GM19438 (cell line): Measurements from ENCODE around the gene P2RX3.
A peak's percentile ranks its signal among the peaks of the same experiment; 100 is the strongest.
"Not testable (repeated sequence)": the region's sequence is repeated elsewhere in the genome, so short reads cannot be mapped to it uniquely, and the experiment has no call there.

Experiments
- ATAC-seq: cut with Tn5 transposase; IDR thresholded peaks from one replicate; pipeline ENCODE4 v1.9.1; 2021; ENCODE audit warnings: low read depth; ENCODE audit not compliant: unreplicated experiment

Gene P2RX3

DNA sequence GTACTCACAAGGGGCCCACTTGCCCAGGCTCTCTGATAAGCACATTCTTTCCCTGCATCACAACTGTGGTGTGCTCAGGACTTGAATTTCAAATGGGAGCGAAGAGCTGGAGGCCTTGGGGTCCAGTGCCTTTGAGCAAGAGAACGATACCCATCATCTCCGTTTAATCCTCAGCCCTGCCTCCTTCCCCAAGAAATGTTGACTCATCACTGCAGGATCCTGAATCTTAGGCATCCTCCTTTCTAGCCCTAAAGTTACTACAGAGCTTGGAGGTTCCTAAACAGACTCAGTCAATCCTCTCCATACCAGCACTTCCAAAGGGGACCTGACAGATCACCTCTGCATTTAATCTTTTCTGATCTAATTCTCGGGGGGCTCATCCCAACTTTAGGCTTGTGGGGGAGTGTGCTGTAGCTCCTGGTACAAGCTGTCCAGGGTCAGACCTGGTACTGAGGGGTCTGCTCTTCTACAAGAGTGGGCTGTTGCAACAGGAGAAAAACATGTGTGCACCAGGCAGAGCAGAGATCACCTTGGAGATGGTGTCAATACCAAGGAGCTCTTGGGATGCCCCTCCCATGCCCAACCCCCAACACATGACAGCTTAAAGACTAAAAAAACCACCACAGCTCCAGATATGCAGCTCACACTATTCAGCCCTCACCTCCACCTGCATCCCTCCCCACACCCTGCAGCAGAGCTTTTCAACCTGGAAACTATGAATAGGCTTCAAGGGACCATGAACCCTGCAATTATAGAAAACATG is 56.2 kb downstream of the P2RX3 start:
- no peak for ATAC-seq

DNA sequence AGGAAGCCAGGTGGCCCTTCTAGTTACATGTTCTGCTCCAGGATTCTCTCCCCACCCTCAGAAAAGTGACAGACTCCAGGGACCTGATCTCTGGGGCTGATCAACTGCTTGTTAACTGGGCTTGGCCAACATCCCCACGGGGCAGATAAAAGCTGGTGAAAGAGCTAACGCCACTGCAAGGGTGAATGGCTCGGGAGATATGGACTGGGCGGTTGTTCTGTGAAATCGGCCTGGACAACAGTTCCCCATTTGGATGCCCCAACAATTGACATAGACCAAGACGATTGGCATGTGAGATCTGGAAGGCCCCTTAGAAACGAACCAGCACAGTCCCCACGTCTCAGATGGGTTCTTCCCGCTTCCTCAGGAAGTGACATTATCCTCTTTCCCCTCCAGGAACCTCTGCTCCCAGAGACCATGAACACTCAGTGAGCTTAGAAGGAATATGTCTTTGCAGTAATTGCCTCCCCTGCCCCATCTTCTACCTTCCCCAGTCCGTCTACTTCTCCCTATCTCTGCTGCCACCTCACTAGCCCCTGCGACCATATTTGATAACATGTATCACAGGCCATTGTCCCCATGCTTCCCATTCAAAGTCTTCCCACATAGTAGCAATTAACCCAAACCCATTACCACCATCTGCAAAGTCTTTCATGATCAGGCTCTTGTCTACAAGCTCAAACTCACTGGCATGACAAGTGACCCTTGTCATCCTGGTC is 57.9 kb downstream of the P2RX3 start:
- no peak for ATAC-seq

GRCh38 chr11:57396744-57397143 is 58.6 kb downstream of the P2RX3 start:
- no peak for ATAC-seq

DNA sequence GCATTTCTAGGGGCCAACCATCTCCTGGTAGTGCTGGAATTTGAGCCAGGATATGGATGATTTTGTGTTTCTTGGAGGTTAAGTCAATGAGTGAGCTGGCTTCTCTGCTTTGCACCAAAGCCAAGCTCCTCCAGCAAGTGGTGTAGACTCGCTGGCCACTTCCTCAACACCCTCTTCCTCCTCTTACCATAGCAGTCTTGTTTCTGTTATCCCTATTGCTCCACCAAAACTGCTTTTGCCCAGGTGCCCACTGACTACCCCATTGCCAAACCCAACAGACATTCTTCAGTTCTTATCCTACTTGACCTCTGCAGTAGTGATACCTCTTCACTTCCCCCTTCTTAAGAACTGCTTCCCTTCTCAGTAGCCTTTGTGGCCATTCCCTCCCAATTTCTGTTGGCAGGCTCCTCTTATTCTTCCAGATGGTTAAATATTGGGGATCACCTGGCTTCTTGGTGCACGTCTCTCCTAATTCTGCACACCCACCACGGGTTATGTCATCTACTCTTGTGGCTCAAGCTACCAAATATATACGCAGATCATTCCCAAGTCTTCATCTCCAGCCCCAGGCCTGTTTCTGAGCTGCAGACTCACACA is 59.3 kb downstream of the P2RX3 start:
- no peak for ATAC-seq

- ATAC-seq, result no peak
Measured at GRCh38 chr11:57399221-57399620, 61.1 kb downstream of the P2RX3 start.

- no peak for ATAC-seq
Measured at GRCh38 chr11:57399972-57400578, 61.9 kb downstream of the P2RX3 start.

DNA sequence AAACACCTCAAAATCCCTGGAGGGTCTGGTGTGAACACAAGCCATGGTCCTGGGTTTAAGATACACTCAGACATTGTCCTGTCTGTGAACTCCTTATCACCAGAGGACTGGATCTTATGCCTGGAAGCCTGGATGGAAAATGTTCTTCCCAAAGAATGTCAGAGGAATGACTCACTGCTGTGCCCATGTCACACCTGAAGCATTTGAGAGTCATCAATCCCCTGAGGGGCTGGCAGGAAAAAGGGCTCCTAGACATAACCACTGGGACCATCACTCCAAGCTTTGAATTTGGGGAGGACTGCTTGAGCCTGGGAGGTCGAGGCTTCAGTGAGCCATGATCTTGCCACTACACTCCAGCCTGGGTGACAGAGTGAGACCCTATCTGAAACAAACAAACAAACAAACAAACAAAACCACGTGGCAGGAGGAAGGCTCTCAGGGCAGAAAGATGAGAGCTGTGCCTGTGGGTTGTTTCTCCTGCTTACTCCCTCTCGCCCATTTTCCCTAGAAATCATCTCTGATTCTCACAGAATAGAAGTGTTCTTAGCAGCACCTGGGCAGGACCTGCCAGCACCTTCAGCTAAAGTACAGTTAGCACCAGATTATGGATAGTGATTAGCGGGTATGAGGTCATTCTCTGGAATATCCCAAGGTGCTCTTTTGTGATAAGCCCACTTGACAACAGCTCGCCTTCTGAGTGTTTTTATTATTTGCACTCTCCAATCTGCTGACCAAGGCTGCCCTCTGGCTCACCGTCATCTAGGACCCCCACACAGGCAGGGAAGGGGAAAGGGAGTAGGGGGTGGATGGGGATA is 64.2 kb downstream of the P2RX3 start:
- no peak for ATAC-seq

GRCh38 chr11:57403003-57403801 is 65.0 kb downstream of the P2RX3 start:
- ATAC-seq, result not testable (repeated sequence)

DNA sequence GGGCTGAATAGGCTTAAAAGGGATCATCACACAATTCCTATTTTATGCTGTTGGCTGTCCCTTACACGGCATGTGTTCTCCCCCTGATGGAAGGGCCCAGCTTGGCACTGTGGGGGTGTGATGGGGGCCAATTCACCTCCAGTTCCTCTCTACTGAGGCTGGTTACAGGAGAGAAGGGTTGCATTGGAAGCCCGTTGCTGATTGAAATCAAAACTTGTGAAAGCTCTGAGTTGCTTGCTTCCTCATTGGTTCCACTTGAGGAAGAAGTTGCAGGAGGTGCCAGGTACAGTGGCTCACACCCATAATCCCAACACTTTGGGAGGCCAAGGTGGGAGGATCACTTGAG is 65.6 kb downstream of the P2RX3 start:
- no peak for ATAC-seq

GRCh38 chr11:57405271-57405860 is 67.2 kb downstream of the P2RX3 start:
- ATAC-seq, result no peak

DNA sequence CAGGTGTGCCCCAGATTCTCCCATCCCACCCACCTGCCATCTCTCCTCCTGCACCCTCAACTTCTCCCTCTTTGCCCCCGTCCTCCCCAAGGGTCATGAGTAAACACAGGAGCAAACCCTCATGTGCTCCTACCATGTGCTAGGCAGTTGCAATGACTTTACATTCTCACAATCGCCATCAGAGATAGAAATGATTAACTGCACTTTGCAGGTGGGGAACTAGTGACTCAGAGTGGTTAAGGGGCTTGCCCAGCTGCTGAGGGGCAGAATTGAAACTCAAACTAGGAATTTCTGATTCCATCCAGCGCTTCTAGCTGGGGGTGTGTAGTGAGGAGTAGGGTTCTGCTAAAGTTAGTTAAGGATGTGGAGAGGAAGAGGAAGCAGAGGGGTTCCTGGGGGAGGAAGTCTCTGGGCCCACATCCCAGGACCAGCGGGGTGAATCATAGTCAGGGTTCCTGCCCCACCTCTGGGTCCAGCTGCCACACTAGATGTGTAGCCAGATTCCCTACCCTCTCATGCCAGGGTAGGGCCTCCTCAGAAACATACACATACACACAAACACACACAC is 68.3 kb downstream of the P2RX3 start:
- ATAC-seq, result peak; percentile 83

DNA sequence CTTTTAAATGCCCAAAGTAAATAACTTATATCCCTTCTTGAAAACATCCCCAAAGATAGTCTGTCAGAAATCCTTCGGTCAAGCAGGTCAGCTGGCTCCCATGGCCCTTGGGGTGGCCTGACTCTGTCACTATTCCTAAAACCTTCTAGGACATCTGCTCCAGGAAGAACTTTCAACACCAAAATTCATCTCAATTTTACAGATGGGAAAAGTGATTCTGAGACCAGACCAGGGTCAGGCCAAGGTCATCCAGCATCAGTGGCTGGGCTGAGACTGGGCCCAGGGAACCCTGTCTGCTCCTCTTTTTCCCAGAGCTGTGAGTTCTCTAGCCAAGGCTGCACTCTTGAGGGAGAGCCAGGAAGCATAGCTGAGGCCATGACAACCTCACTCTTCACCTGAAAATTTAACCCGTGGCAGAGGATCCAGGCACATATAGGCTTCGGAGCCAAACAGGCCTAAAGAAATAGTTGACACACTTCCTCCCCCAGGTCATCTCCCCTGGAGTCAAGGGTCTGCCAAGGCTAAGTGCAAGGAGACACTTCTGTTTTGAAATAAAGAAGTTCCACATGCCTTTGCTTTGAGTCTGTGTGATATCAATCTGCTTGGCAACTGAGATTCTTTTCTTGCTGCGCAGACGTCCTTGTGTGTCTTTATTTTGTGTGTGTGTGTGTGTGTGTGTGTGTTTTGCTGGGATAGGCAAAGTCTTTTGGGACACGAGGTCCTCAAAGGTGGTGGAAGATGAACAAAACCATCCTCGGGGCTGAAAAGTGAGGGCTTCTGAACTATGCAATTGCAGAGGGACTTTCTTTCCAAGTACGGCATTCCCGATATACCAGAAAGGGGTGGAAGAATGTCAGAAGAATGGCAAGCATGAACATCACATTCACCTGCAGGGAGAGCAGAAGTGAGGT is 69.1 kb downstream of the P2RX3 start:
- ATAC-seq, result no peak

DNA sequence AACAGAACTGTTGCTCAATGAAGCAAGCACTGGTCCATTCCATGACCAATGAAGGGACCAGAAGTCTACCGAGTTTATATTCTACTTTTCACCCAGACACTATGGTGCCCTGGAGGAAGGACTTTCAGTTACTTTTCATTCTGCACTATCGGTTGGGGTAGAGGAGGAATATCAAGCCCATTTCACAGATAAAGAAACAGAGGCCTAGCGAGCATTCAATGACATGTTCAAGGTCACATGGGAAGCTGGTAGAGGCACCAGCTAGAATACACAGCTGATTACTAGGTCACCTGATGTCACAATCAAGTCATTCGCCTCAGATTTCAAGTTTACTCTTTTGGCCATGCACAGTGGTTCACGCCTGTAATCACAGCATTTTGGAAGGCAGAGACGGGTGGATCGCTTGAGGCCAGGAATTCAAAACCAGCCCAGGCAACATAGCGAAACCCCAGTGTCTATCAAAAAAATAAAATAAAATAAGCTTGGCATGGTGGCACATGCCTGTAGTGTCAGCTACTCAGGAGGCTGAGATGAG is 69.9 kb downstream of the P2RX3 start:
- ATAC-seq, result no peak

GRCh38 chr11:57408771-57409170 is 70.6 kb downstream of the P2RX3 start:
- no peak for ATAC-seq

GRCh38 chr11:57409321-57410100 is 71.4 kb downstream of the P2RX3 start:
- ATAC-seq, result no peak

DNA sequence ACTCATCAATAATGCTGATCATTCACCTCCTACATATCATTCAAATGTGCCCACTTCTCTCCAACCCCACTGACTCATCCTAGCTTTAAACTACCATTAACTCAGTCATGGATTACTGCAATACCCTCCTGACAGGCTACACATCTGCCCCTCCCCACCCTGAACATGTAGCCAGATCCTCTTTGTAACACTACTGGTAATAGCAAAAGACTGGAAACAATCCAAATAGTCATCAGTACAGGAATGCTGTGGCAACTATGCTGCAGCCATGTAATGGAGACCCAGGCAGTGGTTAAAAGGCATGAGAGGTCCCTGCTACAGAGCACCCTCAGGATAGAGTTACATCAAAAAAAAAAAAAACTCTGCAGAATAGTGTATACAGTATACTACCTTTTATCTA is 72.1 kb downstream of the P2RX3 start:
- ATAC-seq, result no peak

DNA sequence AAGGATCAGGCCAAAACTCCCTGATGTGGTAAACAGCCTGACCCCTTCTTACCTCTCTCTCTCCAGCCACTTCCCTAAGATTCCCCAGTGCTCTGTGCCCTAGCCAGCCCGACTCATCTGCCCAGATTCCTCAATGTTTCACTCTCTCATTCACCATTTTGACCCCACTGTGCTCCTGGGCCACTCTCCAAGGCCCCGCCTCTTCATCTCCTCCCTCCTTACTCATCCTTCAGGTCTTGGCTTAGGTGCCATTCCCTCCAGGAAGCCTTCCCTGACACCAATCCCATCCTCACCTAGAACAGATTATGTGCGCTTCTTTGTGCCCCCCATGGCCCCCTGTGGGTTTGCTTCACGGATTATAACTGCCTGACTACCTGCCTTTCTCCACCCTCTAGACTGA is 75.5 kb downstream of the P2RX3 start:
- no peak for ATAC-seq
